Ramos (cell line): ENCODE results near the gene RDH5.

Source experiments
- in situ Hi-C: fragments of 300-500 bp; cut with MboI; formaldehyde crosslinking; loops from one replicate; pipeline ENCODE4 v1.14.3; 2022; ENCODE audit warnings: low sequenced_read_pairs; ENCODE audit not compliant: unreplicated experiment

Gene RDH5

GRCh38 chr12:55711786-55712553 lies 8.2 kb upstream of the RDH5 start:
- in situ Hi-C loops: no loop called here

- in situ Hi-C loops: no loop called here
Observed at GRCh38 chr12:55712700-55713415, 7.3 kb upstream of the RDH5 start.

- in situ Hi-C loops: no loop called here
Observed at GRCh38 chr12:55713721-55714120, 6.5 kb upstream of the RDH5 start.

- in situ Hi-C loops: no loop called here
Observed at GRCh38 chr12:55715169-55715764, 4.9 kb upstream of the RDH5 start.

DNA sequence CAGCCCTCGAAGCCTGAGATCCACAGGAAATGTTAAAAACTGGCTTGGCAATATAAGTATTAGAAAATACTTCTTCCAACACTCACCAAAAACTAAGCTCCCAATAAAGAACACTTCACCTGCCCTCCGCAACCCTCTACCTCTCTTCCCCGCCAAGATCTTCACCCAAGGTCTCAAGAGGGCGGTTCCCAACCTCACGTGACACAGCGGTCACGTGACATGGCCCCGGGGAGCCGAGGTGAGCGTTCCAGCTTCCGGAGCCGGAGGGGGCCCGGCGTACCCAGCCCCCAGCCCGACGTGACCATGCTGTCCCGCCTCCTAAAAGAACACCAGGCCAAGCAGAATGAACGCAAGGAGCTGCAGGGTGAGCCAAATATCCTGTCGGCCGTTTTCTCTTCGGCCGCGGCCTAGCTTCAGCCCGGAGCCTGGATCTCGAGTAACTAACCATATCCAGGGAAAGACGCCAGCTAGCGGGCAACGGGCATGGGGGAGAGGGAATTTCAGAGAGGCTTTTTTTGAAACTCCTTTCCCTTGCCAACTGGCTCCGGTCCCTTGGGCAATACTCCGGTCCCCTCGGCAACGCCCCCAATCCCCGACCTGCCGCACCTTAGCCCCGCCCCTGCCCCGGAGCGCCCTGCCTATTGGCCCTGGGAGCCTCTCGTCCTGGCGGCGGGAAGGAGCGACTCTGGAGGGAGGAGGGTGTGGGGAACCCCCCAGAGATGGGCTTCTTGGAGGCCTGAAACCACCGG lies 4.2 kb upstream of the RDH5 start, which contains the start of gene BLOC1S1:
Gene BLOC1S1, plus strand, starts transcription at position 214 of the 749 bp plus-strand sequence. Its CDS starts 6 bp downstream, at position 220.
- in situ Hi-C loops: no loop called here

- in situ Hi-C loops: no loop called here
Observed at GRCh38 chr12:55716582-55716957, 3.6 kb upstream of the RDH5 start.

DNA sequence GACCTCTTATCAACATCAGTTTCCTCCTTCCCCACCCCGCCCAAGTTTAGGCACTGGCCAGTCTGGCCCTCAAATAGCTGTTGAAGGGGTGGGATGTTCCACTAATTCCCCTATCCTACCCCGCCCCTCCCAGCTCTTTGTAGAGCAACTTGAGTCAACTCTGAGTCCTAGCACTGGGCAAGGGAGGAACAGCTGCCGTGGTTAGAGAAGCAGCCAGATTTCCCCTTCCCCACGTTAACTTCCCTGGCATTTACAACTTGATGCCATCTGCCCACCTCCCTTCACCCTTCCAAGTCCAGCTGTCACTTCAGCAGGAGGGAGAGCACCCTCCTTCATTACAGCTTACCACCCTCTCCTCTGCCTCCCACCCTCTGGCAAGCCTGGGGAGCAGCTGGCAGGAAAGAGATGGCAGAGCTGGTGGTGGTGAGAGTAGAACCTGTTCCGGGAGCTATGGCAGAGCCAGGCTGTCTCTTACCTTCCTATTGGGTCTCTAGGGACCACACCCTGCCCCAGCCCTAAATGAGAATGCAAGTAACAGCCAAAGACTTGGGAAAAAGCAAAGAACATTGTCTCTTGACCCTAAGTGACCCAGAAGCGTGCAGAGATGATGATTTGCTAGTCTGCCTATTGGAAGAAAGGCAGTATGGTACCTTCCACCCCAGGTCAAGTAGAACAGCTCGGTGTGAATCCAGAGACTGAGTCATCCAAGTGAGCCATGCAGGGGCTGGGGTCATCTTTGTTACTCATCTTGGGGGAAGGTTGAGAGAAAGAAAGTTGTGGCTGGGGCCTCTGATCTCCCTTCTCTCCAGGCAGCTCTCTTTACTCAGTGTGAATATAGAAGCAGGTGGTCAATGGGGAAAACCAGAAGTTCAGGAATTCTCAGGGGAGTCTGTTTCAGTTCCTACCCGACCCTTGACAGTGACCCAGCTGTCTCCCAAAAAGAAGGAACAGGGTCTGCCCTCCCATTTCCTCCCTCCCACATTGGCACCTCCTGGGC lies 2.9 kb upstream of the RDH5 start:
- in situ Hi-C loops: no loop called here

DNA sequence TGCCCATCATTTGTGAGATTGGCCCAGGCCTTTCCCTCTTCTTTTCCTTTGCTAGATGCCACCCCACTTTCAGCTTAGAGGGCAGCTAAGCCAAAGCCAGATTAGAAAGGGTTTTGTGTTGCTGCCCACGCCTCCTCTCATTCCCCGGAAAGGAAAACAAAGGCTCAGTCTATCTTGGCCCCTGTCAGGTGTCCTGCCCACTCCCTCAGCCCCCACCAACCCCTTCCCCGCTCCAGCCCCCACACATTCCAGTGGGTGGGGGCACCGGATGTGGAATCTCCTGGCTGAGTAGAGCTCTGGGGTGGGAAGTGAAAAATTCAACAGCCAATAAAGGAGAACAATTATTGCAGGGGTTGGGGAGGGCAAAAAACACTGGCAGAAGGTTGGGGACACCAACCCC lies 2.2 kb upstream of the RDH5 start:
- in situ Hi-C loops: no loop called here

DNA sequence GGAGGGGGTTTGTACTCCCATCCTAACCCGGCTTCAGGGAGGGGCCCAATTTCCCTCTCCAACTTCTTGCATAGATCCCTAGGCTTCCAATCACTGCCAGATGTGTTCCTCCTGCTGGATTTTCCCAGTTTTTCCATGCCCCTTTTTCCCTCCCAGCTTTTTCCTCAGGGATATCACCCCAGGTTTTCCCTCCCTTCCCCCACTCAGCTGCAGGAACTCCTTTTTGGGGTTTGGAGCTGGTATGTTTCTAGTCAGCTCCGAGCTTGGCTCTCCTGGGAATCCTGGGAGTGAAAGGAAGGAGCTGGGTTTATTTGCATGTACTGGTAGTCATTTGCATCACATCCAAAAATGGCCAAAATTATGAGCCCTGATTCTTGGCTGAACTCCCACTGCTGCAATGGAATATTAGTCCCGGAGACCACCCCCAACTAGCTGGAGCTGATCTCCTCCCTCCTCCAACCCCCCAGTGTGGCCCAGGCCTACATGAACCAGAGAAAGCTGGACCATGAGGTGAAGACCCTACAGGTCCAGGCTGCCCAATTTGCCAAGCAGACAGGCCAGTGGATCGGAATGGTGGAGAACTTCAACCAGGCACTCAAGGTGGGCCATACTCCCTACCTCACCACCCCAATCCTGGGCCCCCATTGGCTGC lies 1.4 kb upstream of the RDH5 start:
- in situ Hi-C loops: no loop called here

DNA sequence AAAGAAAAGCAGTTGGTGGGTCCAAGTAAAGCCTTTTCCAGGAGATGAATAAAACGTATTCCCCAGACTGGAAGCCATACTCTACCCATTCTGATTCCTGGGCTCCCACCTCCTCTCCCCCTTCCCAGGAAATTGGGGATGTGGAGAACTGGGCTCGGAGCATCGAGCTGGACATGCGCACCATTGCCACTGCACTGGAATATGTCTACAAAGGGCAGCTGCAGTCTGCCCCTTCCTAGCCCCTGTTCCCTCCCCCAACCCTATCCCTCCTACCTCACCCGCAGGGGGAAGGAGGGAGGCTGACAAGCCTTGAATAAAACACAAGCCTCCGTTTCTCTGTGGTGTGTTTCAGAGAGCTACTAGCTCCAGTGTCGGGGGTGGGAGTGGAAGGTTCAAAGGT lies 822 bp upstream of the RDH5 start:
- in situ Hi-C loops: no loop called here

- in situ Hi-C loops: loop anchor here (5.0 kb wide), 1 partner anchor 64 kb away; no protein-coding TSS in a partner anchor
Observed at GRCh38 chr12:55720894-55721444, 776 bp downstream of the RDH5 start.

- in situ Hi-C loops: loop anchor here (5.0 kb wide), 1 partner anchor 64 kb away; no protein-coding TSS in a partner anchor
Observed at GRCh38 chr12:55721601-55722213, 1.5 kb downstream of the RDH5 start.

- in situ Hi-C loops: loop anchor here (5.0 kb wide), 1 partner anchor 66 kb away; no protein-coding TSS in a partner anchor
Observed at GRCh38 chr12:55722948-55723347, 2.8 kb downstream of the RDH5 start.

DNA sequence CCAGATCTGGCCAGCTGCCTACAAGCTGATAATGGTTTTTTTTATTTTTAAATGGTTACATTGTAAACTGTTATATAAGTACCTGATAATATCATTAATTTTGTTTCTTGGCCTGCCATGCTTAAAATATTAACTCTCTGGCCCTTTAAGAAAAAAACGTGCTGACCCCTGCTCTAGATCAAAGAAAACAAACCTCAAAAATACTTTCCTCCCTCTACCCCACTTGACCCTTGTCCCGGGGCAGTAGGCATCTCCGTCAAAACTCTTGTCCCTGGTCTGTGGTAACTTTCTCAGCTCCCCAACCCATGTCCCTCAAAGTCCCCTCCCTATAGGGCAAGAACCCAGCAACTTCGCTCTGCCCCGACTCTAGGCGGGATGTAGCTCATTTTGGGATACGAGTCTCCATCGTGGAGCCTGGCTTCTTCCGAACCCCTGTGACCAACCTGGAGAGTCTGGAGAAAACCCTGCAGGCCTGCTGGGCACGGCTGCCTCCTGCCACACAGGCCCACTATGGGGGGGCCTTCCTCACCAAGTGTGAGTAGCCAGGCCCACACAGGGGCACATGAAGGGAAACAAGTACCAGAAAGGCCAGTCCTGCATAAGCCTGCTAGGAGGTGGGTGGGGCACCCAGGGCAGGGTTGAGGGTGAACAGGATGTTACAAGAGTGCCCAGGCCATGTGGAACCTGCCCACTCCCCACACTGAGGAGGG lies 3.5 kb downstream of the RDH5 start:
- in situ Hi-C loops: loop anchor here (5.0 kb wide), 1 partner anchor 66 kb away; no protein-coding TSS in a partner anchor

GRCh38 chr12:55724226-55724939 lies 4.2 kb downstream of the RDH5 start:
- in situ Hi-C loops: loop anchor here (5.0 kb wide), 1 partner anchor 67 kb away; no protein-coding TSS in a partner anchor

DNA sequence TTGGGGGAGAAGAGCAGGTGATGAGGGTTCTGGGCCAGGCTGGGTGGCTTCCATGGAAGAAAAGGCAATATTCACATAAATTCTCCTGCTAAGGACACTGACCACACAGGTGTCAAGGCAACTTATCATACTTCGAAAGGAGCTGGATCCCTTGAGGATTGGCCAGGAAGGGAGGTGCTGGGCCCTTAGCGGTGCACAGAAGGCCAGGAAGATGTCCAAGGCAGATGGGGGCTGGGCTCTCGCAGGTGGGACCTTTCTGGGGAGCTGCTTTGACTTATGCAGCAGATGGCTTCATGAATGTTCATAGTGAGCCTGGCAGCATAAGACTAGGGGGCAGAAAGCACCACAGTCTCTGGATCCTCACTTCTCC lies 4.7 kb downstream of the RDH5 start:
- in situ Hi-C loops: loop anchor here (5.0 kb wide), 1 partner anchor 68 kb away; no protein-coding TSS in a partner anchor

- in situ Hi-C loops: no loop called here
Observed at GRCh38 chr12:55725556-55725955, 5.4 kb downstream of the RDH5 start.
